ENCODE data around the gene DNAJC22.

- TF ChIP-seq CTCF (IDR thresholded peaks at IDR 0.05 in 8 of 11, conservative IDR thresholded peaks at IDR 0.05 in 3 of 11) (no peak), POLR2A (IDR thresholded peaks at IDR 0.05) (no peak)
These were observed 19.3 kb upstream of the DNAJC22 start for GRCh38 chr12:49327368-49327767.

Measured in spleen (tissue), 7 donors.